OCI-LY3 (cell line): ENCODE data around the gene TMED7.

ENCODE experiments used
- H2AFZ ChIP-seq: fragments of 200-600, 300-600 bp; shearing (Covaris generic); 2 replicates; pipeline ENCODE4 v1.6.0; 2014; ENCODE audit warnings: antibody characterized with exemption, low read depth, low read length
- H3K27ac ChIP-seq: fragments of 200-600, 300-600 bp; sonication (generic); 2 replicates; pipeline ENCODE4 v1.5.1; 2014; ENCODE audit warnings: mild to moderate bottlenecking, low read length, moderate library complexity, mixed read lengths
- H3K27me3 ChIP-seq: fragments of 200-600, 300-600 bp; sonication (generic); 2 replicates; pipeline ENCODE4 v1.6.1; 2014; ENCODE audit warnings: low read depth, low read length, mixed read lengths
- H3K36me3 ChIP-seq: fragments of 200-600, 300-600 bp; sonication (generic); replicated peaks from 2 replicates; pipeline ENCODE3; 2014; ENCODE audit warnings: low read depth, low read length, mixed read lengths
- H3K4me1 ChIP-seq: fragments of 300-600, 200-600 bp; sonication (generic); 2 replicates; pipeline ENCODE4 v1.6.1; 2014; ENCODE audit warnings: low read length, mixed read lengths
- H3K4me2 ChIP-seq: fragments of 200-600, 300-600 bp; sonication (generic); 2 replicates; pipeline ENCODE4 v1.6.1; 2014; ENCODE audit warnings: low read length, mixed read lengths
- H3K4me3 ChIP-seq: fragments of 300-600, 200-600 bp; sonication (generic); 2 replicates; pipeline ENCODE4 v1.5.1; 2014; ENCODE audit warnings: antibody characterized with exemption, mild to moderate bottlenecking, low read length, moderate library complexity
- H3K79me2 ChIP-seq: fragments of 300-600, 200-600 bp; shearing (Covaris generic); 2 replicates; pipeline ENCODE4 v1.6.1; 2014; ENCODE audit warnings: mild to moderate bottlenecking, low read length, mixed read lengths
- H3K9ac ChIP-seq: fragments of 300-600, 200-600 bp; shearing (Covaris generic); 2 replicates; pipeline ENCODE4 v1.6.0; 2014; ENCODE audit warnings: mild to moderate bottlenecking, low read length, moderate library complexity
- H3K9me3 ChIP-seq: fragments of 200-600, 300-600 bp; shearing (Covaris generic); 2 replicates; pipeline ENCODE4 v1.6.1; 2014; ENCODE audit warnings: low read length, mixed read lengths; ENCODE audit not compliant: insufficient read depth
- H4K20me1 ChIP-seq: fragments of 200-600, 300-600 bp; sonication (generic); 2 replicates; pipeline ENCODE4 v1.6.1; 2016; ENCODE audit warnings: low read length, mixed read lengths; ENCODE audit not compliant: insufficient read depth
- EZH2phosphoT487 ChIP-seq: fragments of 200-600 bp; shearing (Covaris generic); IDR thresholded peaks from 2 replicates; pipeline ENCODE4 v1.6.1; 2018; ENCODE audit warnings: antibody characterized with exemption, mixed run types, low read depth
- TF ChIP-seq, protein P1 (sequence below): fragments of 200-600, 300-600 bp; sonication (generic); IDR thresholded peaks from 2 replicates; pipeline ENCODE4 v1.5.1; 2014; ENCODE audit warnings: antibody characterized with exemption, low read length, low read depth

The TMED7 gene

DNA sequence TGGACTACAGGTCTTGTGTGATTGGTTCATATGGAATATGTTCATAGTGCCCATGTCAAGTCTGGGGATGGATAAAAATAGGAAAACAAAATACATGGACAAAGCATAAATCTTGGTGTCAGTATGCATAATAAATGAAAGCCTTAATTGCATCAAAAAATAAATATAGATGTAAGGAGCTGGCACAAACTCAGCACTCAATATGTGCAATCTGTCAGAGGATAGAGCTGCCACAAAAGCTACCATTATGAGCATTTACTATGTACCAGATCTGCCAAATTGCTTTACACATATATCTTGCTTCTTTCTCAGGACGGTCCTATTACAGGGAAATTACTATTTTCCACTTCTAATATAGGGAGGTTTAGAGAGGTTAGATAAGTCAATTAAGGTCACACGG, 18.2 kb upstream of the TMED7 start:
- Histone ChIP-seq H3K27me3 (peaks cover 91% of the 10 kb centered on the region), H3K79me2 (no peaks in the 10 kb centered on the region), H3K4me1 (peaks cover 7% of the 10 kb centered on the region), H4K20me1 (peaks cover 26% of the 10 kb centered on the region), H3K9me3 (no peaks in the 10 kb centered on the region), H3K4me2 (no peak overlapping the region), H3K9ac (no peak overlapping the region), H2AFZ (no peak overlapping the region), H3K36me3 (no peaks in the 10 kb centered on the region), H3K4me3 (no peak overlapping the region), H3K27ac (no peak overlapping the region)
- TF ChIP-seq EZH2phosphoT487: no peak
- TF ChIP-seq, protein P1, sequence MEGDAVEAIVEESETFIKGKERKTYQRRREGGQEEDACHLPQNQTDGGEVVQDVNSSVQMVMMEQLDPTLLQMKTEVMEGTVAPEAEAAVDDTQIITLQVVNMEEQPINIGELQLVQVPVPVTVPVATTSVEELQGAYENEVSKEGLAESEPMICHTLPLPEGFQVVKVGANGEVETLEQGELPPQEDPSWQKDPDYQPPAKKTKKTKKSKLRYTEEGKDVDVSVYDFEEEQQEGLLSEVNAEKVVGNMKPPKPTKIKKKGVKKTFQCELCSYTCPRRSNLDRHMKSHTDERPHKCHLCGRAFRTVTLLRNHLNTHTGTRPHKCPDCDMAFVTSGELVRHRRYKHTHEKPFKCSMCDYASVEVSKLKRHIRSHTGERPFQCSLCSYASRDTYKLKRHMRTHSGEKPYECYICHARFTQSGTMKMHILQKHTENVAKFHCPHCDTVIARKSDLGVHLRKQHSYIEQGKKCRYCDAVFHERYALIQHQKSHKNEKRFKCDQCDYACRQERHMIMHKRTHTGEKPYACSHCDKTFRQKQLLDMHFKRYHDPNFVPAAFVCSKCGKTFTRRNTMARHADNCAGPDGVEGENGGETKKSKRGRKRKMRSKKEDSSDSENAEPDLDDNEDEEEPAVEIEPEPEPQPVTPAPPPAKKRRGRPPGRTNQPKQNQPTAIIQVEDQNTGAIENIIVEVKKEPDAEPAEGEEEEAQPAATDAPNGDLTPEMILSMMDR: no peak

DNA sequence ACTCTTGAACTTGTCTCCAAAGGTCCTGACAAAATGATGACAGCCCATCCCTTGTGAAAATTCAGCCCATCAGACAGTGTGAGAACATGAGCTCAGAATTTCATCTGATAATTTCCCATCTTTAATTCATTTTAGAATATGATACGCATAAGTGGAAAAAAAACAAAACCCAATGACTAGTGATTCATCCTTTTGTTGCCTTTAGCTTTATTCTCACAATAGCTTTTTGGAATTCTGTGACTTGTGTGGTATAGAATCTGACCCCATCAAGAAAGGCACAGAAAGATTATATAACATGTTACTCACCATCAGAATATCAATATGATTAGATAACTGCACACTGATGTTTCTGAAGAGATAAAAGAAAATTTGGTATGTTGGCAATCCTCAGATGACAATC, 16.1 kb upstream of the TMED7 start:
- Histone ChIP-seq H4K20me1 (peaks cover 45% of the 10 kb centered on the region), H3K9ac (no peak overlapping the region), H3K4me2 (no peak overlapping the region), H3K79me2 (no peaks in the 10 kb centered on the region), H3K27me3 (peaks cover 89% of the 10 kb centered on the region), H3K27ac (no peak overlapping the region), H3K4me3 (no peak overlapping the region), H2AFZ (no peak overlapping the region), H3K36me3 (no peaks in the 10 kb centered on the region), H3K4me1 (peaks cover 27% of the 10 kb centered on the region), H3K9me3 (no peaks in the 10 kb centered on the region)
- no peak for TF ChIP-seq EZH2phosphoT487
- TF ChIP-seq, protein P1: no peak

DNA sequence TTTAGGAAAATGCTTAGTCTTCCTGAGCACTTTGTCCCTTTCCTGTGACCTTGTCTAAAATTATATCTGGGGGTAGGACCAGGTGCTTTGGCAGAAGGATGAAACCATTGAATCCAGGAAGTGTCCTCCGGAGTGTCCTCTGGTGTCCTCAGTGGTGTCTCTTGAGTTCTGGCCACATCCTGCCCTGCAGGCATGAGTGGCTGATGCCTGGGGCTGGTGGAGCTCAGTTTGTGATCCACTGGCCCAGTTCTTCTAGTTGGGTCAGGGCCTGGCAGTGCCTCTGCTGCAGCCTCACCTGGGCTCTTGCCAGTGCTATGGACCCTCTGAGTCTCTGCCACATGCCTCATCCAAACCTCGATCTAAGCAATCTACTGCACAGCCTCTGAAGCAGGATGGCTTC, 14.4 kb upstream of the TMED7 start:
- H3K36me3 ChIP-seq: no peaks in the 10 kb centered on the region
- no peak overlapping the region for H3K27ac ChIP-seq
- TF ChIP-seq EZH2phosphoT487: no peak
- TF ChIP-seq, protein P1: no peak
- H3K79me2 ChIP-seq: no peaks in the 10 kb centered on the region
- no peaks in the 10 kb centered on the region for H3K9me3 ChIP-seq
- H3K9ac ChIP-seq: no peak overlapping the region
- H3K4me2 ChIP-seq: no peak overlapping the region
- peaks cover 61% of the 10 kb centered on the region for H4K20me1 ChIP-seq
- H3K4me1 ChIP-seq: peaks cover 36% of the 10 kb centered on the region
- no peak overlapping the region for H3K4me3 ChIP-seq
- no peak overlapping the region for H2AFZ ChIP-seq
- H3K27me3 ChIP-seq: peaks cover 90% of the 10 kb centered on the region

DNA sequence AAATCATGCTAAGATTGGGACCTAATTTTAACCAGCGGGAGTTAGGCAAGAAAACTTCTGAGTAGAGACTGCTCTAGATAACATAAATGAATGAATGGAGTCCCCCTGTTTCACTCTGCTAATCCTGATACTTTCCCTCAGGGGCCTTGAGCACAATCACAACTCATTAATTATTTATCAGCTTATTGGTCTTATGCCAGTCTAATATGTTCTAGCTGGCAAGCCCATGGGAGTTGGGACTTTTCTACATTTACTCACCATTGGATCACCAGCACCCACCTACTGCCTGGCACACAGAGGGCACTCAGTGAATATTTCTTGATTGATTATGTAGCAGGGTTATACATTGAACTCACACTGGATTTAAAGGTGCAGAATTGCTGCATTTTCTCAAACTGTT, 13.5 kb upstream of the TMED7 start:
- Histone ChIP-seq H3K9me3 (no peaks in the 10 kb centered on the region), H3K27ac (no peak overlapping the region), H3K4me2 (peak overlapping the region; percentile 34; the same call in 1 of the 2 replicates), H4K20me1 (peaks cover 56% of the 10 kb centered on the region), H3K9ac (no peak overlapping the region), H3K4me3 (no peak overlapping the region), H2AFZ (no peak overlapping the region), H3K36me3 (no peaks in the 10 kb centered on the region), H3K27me3 (peaks cover 83% of the 10 kb centered on the region), H3K4me1 (peaks cover 39% of the 10 kb centered on the region), H3K79me2 (no peaks in the 10 kb centered on the region)
- TF ChIP-seq, protein P1: no peak
